ENCODE measurements around the gene ASPRV1. TPM values are rescaled to one million over a fixed set of nuclear protein-coding genes. Genes with fewer than 3 reads are reported as not detected.
A peak's percentile ranks its signal among the peaks of the same experiment; 100 is the strongest.

Gene ASPRV1
- total RNA-seq (under 1 TPM in 8 of 9 donors, not detected in 1; 0.28 to 0.94 (median 0.56) TPM), polyA plus RNA-seq (1 to 10 TPM in 1 of 2 donors, under 1 TPM in 1; 0.50 to 1.4 TPM)
- long read RNA-seq, donor 1, result 0 reads
- long read RNA-seq, donor 2, result 0 reads
- long read RNA-seq, donor 3, result 0 reads

- TF ChIP-seq POLR2A (IDR thresholded peaks at IDR 0.05), result no peak
- no peak for TF ChIP-seq CTCF (IDR thresholded peaks at IDR 0.05)
- H3K4me3 ChIP-seq, result no peak within 1 kb of the TSS
- peaks cover 0 to 5% (median 0%) of the 10 kb centered on the region in 12 donors for H3K4me1 ChIP-seq
- H3K36me3 ChIP-seq, result no peaks in the 10 kb centered on the region
- DNase-seq (no peak), ATAC-seq (no peak)
- H3K27ac ChIP-seq, result no peak within 1 kb of the TSS
- H3K27me3 ChIP-seq, result no peaks in the 10 kb centered on the region
- H3K9me3 ChIP-seq, result no peaks in the 10 kb centered on the region
- intact Hi-C loops (cut with DNase I), result no loop called here
- 87 to 95% (median 89%) methylated on average over 14 of the region's 14 CpGs for WGBS, 4 donors
These were observed at the start of gene ASPRV1 for GRCh38 chr2:69961496-69961895. TSS of gene ASPRV1 (minus strand) at chr2:69961631. CDS start at chr2:69961436, 195 bp downstream.

- DNase-seq (no peak), ATAC-seq (peak in 3 of 4 donors; percentile 22 to 34 (median 31))
- Histone ChIP-seq H3K27ac (peak overlapping the region in 1 of 12 donors; percentile 2), H3K36me3 (peaks cover 0 to 12% (median 0%) of the 10 kb centered on the region in 9 donors), H3K4me3 (no peak overlapping the region), H3K4me1 (peaks cover 0 to 14% (median 0%) of the 10 kb centered on the region in 12 donors), H3K27me3 (no peaks in the 10 kb centered on the region), H3K9me3 (no peaks in the 10 kb centered on the region)
- intact Hi-C loops (cut with DNase I), result loop anchor here in 1 of 10 donors (10.0 kb wide), 1 partner anchor 54 kb away; no protein-coding TSS in a partner anchor
- WGBS, 4 donors, result 64 to 75% (median 71%) methylated on average over 2 of the region's 2 CpGs
- no peak for TF ChIP-seq CTCF (IDR thresholded peaks at IDR 0.05)
- no peak for TF ChIP-seq POLR2A (IDR thresholded peaks at IDR 0.05)
These were observed 49.2 kb upstream of the ASPRV1 start for GRCh38 chr2:70010576-70011111.

- Histone ChIP-seq H3K9me3 (no peaks in the 10 kb centered on the region), H3K4me1 (peaks cover 0 to 12% (median 0%) of the 10 kb centered on the region in 12 donors), H3K27ac (peak overlapping the region in 1 of 12 donors; percentile 2), H3K4me3 (no peak overlapping the region), H3K36me3 (peaks cover 0 to 6% (median 0%) of the 10 kb centered on the region in 9 donors), H3K27me3 (no peaks in the 10 kb centered on the region)
- TF ChIP-seq POLR2A (IDR thresholded peaks at IDR 0.05) (no peak), CTCF (IDR thresholded peaks at IDR 0.05) (no peak)
- no peak for DNase-seq
- intact Hi-C loops (cut with DNase I), result loop anchor here in 2 of 10 donors (10.0 kb wide), 1 partner anchor 55 kb away; no protein-coding TSS in a partner anchor
- WGBS, 4 donors, result 81 to 83% (median 82%) methylated on average over 12 of the region's 12 CpGs
- ATAC-seq, result peak in 3 of 4 donors; percentile 34 to 54 (median 52)
These were observed 48.5 kb upstream of the ASPRV1 start for GRCh38 chr2:70009762-70010575.

GRCh38 chr2:70008290-70008689 lies 46.9 kb upstream of the ASPRV1 start:
- TF ChIP-seq POLR2A (IDR thresholded peaks at IDR 0.05), result no peak
- TF ChIP-seq CTCF (IDR thresholded peaks at IDR 0.05), result no peak
- ATAC-seq, result no peak

More at GRCh38 chr2:70008290-70008689, 46.9 kb upstream of the ASPRV1 start:
- no peak for DNase-seq
- Histone ChIP-seq H3K27me3 (no peaks in the 10 kb centered on the region), H3K9me3 (no peaks in the 10 kb centered on the region), H3K36me3 (peaks cover 0 to 5% (median 0%) of the 10 kb centered on the region in 9 donors), H3K27ac (no peak overlapping the region), H3K4me1 (peaks cover 0 to 9% (median 0%) of the 10 kb centered on the region in 12 donors), H3K4me3 (no peak overlapping the region)
- 91 to 95% (median 93%) methylated on average over 3 of the region's 3 CpGs for WGBS, 4 donors
- intact Hi-C loops (cut with DNase I), result loop anchor here in 1 of 10 donors (10.0 kb wide), 1 partner anchor 57 kb away; no protein-coding TSS in a partner anchor
